ENCODE measurements around the gene CLEC16A.
"Not testable (repeated sequence)": the region's sequence is repeated elsewhere in the genome, so short reads cannot be mapped to it uniquely, and the experiment has no call there.

CLEC16A gene

GRCh38 chr16:10926094-10926493 is 18.3 kb upstream of the CLEC16A start:
- no peak for ATAC-seq

DNA sequence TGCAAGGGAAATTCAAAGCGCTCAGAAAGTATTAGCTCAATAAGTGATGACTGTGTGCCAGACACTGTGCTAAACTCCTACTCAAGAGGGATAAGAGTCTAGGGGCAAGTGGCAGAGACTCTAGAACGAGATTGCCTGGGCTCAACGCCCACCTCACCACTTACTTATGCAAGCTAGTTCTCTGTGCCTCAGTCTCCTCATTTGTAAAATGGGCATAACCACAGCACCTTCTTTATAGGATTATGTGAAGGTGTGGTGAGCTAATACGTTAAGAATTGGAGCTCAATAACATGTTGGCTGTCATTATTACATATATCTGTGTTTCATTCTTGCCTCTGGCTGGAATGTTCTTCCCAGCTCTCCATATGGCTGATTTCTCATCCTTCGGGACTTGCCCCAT is 17.5 kb upstream of the CLEC16A start:
- no peak for ATAC-seq

DNA sequence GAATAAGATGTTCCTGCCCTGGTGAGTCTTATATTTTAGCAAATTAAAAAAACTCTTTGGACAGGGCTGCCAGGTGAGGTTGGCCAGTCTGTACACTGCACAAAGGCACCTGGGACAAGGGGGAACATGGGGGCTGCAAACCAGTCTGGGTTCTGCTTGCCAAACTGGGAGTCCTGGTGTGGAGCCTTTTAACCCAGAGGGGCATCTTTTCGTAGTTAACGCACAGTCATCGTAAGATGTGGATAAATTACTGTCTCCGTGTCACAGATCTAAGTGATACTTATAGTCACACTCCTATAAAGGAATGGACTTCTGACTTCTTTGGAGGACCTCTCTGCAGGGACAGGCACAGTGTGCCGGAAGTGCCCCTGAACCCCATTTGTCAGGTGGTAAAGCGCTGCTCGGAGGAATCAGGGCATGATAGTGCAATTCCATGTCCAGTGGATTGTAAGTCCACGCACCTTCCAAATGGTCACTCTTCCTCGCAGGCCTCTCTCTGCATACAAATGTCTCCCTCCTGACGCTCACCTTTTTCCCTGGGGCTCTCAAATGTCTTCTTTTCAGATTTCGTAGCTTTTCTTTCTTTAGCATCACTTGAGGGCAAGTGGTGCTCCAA is 16.8 kb upstream of the CLEC16A start:
- no peak for ATAC-seq

DNA sequence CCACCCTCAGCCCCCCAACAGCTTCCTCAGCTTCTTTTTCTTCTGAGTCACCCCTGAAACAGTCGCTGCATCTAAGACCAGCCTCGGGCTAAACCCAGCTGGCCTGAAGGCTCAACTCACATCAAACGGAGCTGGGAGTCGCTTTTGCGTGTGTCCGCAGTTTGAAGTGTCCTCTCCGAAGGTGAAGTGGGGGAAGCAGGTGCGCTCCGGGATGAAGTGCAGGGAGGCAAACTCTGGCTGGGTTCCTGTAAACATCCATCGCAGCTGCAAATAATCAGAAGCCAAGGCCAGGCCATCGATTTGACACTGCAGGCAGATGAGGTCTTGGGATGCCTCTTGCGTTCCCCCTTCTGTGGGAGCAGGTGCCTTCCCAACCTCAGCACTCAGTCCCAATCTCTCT is 15.3 kb upstream of the CLEC16A start:
- not testable (repeated sequence) for ATAC-seq

DNA sequence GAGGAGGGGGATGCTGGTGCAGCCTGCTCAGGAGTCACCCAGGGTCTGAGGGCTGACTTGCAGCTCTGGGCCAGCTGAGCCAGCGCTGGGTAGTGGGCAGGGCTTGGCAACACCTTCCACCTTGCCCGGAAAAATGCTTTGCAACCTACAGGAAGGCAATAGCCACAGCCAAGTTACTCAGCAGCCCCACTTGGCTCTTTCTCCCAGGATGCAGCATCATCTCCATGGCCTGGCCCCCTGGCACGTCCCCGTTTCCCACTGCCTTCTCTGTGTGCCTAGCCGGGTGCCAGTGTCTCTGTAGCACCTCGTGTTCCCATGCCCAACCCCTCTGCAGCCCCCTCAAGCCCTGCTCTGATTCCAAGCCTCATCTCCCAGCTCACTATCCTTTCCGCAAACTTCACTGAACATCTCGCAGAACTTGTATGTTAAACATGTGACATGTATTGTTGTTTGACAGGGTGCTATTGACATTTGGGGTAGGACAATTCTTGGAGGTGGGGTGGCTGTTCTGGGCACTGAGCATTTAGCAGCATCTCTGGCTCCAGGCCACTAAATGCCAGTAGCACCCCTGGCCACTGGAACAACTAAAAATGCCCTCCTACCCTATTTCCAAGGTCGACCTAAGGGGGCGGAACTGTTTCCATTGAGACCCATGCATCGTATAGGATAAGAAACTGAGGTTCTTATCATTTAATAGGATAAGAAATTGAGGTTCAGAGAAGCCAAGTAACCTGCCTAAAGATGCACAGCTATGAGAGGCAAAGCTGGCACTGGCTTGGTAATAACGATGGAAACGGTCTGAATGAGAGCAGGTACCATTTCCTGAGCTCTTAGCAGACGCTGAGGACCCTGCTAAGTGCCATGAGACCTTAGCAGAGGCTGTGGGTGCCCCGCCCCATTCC is 14.3 kb upstream of the CLEC16A start:
- ATAC-seq = no peak

DNA sequence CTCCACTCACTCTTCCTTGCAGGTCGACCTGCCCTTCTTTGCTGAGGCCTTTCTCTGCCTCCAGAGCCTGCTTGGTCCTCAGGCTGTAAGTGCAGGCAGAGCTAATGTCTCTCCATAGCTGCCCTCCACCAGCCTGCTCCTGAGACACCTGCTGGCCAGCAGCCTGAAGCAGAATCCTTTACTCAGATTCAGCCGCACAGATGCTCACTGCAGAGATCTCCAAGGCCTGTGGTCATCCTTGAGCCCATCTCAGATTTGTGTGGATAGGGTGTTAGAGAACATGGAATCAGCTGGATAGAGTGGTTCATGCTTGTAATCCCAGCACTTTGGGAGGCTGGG is 13.6 kb upstream of the CLEC16A start:
- no peak for ATAC-seq

DNA sequence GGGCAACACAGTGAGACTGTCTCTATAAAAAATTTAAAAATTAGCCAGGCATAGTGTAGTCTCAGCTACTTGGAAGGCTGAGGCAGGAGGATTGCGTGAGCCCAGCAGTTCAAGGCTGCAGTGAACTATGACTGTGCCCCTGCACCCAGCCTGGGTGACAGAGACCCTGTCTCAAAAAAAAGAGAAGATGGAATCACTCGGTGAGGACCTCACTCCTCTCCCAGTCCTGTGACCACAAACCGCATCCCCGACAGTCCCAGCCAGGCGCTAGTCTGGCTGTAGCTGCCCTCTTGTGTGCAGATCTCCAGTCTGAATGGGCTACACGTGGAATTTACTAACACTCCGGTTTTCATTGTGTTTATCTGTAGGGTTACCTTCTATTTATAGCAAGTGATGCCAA is 13.2 kb upstream of the CLEC16A start:
- ATAC-seq = no peak

GRCh38 chr16:10931977-10932632 is 12.3 kb upstream of the CLEC16A start:
- ATAC-seq = no peak

DNA sequence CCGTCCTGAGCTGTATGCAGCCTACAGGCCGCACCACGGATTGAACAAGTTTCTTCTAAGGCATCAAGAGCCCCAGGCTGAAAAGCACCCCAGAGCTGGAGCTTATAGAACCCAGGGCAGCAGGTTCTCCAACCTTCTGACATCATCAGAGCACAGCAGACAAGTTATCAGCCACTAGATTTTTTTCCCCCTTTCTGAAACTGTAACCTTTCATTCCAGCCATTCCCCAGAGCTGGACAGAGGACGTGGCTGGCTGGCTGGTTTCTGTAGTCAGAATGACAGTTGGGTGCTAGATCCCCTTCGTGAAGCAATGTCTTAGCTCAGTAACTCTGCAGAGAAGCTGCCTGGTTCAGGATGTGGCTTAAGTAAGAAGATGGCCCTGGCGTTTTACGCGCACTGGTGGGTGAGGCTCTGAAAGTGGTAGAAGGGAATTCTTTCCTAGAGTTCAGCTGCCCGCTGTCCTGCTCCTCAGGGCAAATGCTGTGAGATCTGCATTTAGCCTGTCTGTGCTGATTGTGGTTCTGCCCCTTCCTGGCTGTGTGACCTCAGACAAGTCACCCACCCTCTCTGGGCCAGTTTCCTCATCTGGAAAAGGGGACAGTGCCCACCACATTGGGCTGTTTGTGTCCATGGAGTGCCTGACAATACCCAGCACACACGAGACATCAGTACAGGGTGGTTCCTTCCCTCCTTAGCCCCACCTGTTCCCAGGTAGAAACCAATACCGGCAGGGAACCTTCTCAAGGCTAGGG is 11.2 kb upstream of the CLEC16A start:
- ATAC-seq = no peak

- ATAC-seq = no peak
These were observed 10.5 kb upstream of the CLEC16A start for GRCh38 chr16:10933865-10934264.

DNA sequence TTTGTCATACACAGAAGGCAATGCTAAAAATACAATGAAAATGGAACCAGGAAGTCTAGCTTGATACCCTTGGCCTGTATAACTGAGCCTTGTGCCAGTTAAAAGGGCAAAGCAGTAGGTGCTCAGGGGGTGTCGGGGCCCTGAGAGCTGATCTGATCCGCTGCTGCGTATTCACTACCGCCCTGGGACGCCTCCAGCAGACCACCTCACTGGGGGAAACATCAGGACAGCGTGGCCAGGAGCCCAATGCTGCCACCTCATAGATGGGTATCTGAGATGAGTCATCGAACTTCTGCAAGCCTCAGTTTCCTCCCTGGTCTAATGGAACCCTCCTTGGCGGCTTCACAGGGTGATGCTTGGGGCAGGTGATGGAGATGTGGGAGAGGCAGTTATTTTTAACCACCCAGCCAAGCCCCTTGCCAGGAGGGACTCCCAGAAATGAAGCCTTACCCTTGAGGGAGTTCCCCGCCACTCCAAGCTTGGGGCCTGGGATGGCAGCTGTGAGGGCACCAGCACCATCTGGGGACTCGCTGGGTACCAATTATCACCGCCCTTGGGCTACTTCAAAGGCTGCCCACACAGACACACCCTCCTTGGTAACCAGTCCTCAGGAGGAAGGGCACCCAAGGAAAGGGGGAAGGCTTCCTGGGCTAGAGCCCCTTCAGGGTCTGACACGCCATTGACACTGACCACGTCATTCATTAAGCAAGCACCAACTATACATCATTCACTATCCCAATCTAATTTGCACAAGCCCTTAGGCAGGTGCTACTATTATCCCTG is 9.8 kb upstream of the CLEC16A start:
- no peak for ATAC-seq

- no peak for ATAC-seq
These were observed 9.0 kb upstream of the CLEC16A start for GRCh38 chr16:10935226-10935915.

DNA sequence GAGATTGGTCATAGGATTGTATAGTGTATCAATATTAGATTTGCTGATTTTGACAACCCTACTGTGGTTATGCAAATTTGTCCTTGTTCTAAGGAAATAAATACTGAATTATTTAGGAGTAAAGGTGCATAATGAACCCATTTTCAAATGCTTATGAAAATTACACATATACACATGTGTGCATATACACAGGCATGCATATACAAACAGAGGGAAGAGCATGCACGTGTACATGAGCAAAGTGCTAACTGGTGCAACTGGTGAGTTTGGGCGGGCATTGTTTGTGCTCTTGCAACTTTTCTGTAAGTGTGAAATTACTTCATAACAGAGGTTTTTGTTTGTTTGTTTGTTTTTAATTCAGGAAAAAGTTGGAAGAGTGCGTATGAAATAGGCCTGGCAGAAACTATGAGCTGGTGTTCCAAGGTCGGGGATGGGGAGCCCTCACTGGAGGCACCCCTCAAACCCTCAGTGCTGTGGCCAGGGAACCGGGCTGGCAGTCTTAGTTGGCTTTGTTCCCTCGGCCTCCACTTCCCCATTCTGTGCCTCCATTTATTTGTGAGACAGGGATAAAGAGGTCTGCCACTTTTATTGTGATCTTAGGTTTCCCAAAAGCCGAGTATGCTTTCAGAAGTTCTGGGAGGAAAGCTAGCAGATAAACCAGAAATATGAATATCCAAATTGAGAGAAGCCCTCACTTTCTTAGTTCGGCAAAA is 7.9 kb upstream of the CLEC16A start:
- ATAC-seq = no peak

GRCh38 chr16:10937068-10937859 is 7.1 kb upstream of the CLEC16A start:
- no peak for ATAC-seq

DNA sequence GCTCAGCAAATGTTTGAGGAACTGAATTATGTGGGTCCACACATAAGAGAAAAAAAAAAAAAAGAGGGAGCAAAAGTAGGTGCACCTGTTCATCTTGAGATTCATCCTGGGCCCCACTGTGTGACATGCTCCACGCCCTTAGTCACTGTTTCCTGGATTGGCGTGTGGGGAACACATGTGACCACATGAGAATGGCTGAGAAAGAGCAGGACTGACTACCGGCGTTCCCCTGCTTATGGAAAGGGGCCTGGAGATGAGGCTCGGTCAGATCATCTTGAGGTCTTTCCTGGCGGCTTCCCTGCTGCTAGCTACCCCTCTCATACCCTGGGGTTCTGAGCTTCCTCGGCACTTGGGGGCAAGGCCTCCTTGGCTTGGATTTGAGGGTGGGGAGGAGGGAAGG is 6.0 kb upstream of the CLEC16A start:
- no peak for ATAC-seq

DNA sequence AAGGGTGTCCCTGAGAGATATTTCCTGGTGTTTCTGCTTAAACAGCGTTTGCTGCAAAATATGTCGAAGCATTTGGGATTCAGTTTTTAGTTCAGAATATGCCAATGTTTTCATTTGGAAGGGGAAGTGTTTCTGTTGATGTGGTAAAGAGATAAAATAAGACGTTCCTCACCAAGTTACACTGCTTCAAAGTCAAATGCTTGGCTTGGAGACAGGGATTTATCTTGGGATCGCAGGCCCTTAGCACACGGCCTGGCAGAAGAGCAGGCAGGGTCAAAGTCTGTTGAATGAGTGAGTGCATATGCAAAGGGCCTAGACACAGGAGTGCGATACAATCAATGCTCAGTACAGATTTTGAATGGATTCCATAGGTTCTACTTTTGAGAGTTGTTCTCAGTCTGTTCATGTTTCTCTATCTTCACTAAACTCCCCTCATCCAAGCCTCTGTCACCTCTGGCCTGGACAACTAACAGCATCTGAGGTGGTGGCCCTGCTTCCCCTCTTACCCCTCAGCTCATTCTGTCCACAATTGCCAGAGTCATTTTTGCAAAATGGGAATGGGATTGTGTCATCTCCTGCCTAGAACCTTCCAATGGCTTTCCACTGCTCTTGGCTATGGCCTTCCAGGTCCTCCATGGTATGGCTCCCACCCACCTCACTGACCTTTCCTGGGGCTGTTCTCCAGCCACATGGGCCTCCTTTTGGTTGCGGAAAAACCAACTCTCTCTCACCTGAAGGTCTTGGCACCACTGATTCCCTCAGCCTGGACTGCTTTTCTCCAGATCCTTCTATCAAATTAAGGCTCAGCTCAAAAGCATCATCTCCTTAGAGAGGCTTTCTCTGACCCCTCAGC is 5.3 kb upstream of the CLEC16A start:
- no peak for ATAC-seq

GRCh38 chr16:10939649-10940234 is 4.6 kb upstream of the CLEC16A start:
- no peak for ATAC-seq

DNA sequence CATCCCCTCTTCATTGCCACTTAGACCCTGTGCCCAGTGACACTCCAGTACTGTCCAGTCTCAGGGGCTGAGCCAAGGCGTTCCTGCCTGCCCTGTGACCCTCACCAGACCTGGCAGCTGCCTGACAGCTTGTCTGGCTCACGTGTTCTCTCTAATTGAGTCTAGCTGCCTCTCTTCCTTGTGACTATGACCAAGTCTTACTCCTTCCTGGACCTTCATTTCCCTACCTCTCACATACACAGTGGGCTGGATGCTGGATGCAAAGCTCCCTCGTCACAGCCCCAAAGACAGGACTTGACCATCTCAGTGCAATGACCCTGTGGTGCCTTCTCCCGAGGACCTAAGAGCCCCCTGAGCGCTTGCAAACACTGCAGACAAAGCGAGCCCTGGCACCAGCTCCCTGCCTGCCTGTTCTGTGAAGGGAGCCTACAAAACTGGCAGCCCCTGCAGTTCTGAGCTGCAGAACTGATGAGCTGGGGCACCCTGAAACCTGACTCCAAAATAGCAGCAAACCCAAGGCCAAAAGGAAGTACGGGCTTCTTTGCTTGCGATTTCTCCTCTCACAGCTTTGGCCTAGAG is 3.8 kb upstream of the CLEC16A start:
- no peak for ATAC-seq

Data from activated CD4-positive, CD25-positive, alpha-beta regulatory T cell treated with anti-CD3 and anti-CD28 coated beads, Interleukin-2, amount 50 U/mL, for 24 hours (primary cell).